HG02970 (cell line): ENCODE data around the gene SIGLEC5.

Experiments
- ATAC-seq: cut with Tn5 transposase; IDR thresholded peaks from one replicate; pipeline ENCODE4 v1.9.1; 2021; ENCODE audit warnings: mild to moderate bottlenecking, moderate library complexity, moderate number of reproducible peaks; ENCODE audit not compliant: unreplicated experiment, low FRiP score

Gene SIGLEC5

DNA sequence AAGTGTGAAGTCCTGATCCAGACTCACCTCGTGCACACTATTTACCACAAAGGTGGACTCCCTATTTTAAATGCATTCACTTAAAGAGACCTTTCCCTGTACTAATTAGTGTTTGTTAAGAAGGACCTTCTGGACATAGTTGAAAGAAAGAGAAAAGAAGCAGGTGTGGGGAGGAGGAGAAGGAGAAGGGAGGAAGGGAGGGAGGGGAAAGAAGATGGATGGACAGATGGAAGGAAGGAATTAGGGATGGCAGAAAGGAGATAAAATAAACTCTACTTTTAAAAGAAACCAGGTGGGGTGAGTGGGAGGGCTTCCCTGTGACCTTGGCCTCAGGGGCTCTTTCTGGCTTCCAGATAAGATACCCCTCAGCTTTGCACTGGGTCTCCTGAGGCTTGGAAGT lies 37.7 kb downstream of the SIGLEC5 start:
- ATAC-seq, result no peak

DNA sequence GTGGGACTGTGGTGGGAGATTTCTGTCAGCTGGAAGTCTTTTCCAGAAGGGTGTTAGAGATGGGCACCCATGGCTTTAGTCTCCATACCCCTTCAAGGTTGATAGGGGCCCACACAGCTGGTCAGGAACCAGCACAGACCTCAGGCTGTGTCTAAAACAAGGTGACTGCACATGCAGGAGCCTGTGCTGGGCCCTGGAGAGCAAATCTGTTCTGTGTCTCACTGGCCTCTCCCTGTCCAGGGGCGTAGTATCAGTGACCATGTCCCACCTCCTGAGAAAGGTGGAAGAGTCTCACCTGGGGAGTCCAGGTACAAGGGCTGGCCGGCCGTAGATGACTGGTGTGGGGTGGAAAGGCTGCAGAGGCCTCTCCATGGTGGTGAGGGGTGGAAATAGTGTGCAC lies 39.8 kb downstream of the SIGLEC5 start:
- ATAC-seq, result no peak

GRCh38 chr19:51589511-51589910 lies 40.7 kb downstream of the SIGLEC5 start:
- no peak for ATAC-seq

GRCh38 chr19:51587264-51588191 lies 42.7 kb downstream of the SIGLEC5 start:
- ATAC-seq, result no peak

DNA sequence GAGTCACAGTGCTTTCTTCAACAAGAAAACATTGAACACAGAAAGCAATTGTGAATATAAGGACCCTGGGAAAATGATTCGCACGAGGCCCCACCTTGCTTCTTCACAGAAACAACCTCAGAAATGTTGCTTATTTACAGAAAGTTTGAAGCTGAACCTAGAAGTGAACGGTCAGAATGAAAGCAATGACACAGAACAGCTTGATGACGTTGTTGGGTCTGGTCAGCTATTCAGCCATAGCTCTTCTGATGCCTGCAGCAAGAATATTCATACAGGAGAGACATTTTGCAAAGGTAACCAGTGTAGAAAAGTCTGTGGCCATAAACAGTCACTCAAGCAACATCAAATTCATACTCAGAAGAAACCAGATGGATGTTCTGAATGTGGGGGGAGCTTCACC lies 43.4 kb downstream of the SIGLEC5 start:
- ATAC-seq, result no peak

DNA sequence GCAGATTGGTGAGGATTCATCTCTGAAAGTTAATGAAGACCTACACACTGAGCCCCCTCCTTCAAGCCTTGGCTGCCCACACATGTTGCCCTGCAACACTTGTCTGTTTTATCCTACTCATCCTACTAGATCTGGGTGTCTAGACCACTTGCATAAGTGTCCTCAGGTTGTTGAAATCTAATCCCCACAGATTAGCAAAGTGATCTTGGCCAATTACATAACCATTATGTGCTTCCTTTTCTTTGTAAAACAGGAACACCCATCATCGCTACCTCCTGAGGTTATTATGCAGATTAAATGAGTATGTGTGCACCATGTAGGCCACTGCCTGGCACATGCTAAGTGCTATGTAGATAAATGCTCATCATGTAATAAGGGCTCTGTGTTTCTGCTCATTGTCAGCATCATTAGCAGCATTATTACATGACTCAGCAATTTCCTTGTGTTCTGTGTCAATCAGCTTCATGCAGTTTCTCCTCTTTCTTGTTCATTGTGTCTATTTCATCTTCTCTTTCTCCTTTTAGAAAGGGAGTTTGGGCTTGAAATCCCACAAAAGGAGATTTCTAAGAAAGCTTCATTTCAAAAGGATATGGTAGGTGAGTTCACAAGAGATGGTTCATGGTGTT lies 44.0 kb downstream of the SIGLEC5 start:
- no peak for ATAC-seq

GRCh38 chr19:51576850-51577249 lies 53.4 kb downstream of the SIGLEC5 start:
- ATAC-seq, result no peak

- ATAC-seq, result no peak
Measured at GRCh38 chr19:51573331-51573730, 56.9 kb downstream of the SIGLEC5 start.

DNA sequence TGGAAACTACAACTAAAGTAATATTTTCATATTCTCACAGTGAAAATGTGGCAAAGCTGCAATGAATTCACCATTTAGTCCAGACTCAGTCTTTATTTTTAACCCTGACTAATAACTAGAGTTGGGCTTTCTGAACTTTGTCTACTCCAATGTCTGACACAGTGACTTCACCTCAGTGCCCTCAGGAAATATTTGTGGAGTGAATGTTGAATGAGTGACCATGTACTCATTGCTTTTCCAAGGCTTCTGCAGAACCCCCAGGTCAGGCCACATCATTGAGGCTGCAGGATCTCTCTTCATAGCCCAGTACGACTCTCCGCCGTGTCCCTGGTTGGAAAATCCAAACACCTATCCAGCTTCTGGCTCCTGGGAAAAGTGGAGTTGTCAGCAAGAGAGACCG lies 57.3 kb downstream of the SIGLEC5 start:
- no peak for ATAC-seq

DNA sequence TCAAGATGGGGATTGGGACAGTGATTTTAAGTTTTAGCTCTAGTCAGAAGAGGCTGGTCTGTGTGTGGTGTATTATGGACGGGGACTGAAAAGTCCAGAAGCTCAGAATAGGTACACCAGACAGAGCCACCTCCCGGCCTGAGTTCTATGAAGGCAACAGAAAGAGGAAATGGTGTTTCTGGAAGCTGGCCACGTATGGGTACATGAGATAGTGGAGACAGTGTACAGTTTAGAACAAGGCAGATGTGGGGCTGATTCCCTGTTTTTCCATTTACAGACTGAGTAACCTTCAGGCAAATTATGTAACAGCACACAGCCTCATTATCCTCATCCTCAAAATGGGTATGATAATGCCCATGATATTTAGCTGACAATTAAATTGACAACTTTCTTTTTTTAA lies 57.8 kb downstream of the SIGLEC5 start:
- no peak for ATAC-seq

GRCh38 chr19:51571599-51571998 lies 58.6 kb downstream of the SIGLEC5 start:
- no peak for ATAC-seq

- ATAC-seq, result peak; percentile 83
Measured at GRCh38 chr19:51570962-51571575, 59.1 kb downstream of the SIGLEC5 start, which contains the start of gene ZNF175. Gene ZNF175 (plus strand): TSS chr19:51571283. CDS start chr19:51573330, 2,047 bp downstream.

DNA sequence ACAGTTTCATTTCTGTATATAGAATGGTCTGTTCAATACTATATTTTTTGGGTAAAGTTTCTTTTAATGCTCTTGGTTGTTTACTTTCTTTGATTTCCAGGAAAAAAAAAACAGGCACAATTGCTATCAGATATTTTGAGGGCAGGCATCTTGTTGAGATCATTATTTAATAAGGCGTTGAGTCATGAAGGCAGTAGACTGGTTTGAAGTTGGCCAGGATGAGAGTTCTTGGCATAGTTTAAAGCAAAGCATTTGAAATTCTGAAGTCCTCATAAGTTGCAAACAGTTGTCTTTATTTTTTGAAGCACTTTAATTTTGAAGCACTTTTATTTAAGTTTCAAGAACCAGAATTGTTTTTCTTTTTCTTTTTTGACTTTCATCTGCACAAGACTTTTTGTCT lies 61.7 kb downstream of the SIGLEC5 start:
- no peak for ATAC-seq

- ATAC-seq, result no peak
Measured at GRCh38 chr19:51567583-51567982, 62.6 kb downstream of the SIGLEC5 start.

- ATAC-seq, result no peak
Measured at GRCh38 chr19:51566489-51567100, 63.6 kb downstream of the SIGLEC5 start.

DNA sequence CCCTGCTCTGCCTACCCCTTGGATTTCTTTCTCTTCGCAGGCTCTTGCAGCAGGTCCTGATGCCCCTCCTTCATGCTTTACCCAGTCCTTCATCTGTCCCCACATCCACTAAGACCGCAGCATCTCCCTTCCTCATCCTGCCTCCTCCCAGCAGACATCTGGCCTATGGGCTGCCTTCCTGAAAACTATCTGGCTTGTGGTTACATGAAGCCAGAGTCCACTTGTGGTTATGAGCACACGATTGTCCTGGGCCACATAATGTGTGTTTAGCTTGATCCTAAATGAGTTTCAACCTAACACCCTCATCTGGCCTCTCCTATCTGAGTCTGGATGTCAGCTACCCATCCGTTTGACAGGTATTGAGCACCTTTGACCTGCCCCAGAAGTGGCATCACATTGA lies 64.6 kb downstream of the SIGLEC5 start:
- ATAC-seq, result no peak

DNA sequence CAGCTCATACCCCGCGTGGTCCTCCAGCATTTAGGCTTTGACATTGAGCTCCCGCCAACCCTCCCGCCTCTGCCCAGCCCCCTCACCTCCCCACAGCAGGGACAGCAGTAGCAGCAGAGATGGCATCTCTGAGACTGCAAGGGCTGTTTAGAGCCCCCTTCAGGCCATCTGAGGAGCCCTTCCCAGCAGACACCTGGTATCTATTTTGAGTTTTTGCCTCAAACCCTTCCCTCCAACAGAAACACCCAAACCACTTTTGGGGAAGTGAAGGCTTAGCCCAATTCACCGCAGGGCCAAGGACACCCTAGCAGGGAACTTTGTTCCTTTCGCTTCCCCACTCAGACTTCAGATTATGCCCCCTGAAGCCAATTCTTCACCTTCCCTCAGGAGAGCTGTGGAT lies 65.4 kb downstream of the SIGLEC5 start:
- no peak for ATAC-seq
